Smooth muscle cell (in vitro differentiated cells): ENCODE results near the gene EIF3I. TPM values are rescaled to one million over a fixed set of nuclear protein-coding genes. Genes with fewer than 3 reads are reported as not detected.

Experiments
- DNase-seq: peaks from one replicate; lab custom pipeline; 2025; ENCODE audit not compliant: unreplicated experiment; lab: John Stamatoyannopoulos, UW
- H2AFZ ChIP-seq: fragments of 200-600 bp; sonication (generic); 2 replicates; pipeline ENCODE4 v1.6.0; 2016; ENCODE audit warnings: antibody characterized with exemption, low read depth, mild to moderate bottlenecking
- H3F3A ChIP-seq: fragments of 200-600 bp; sonication (generic); 2 replicates; pipeline ENCODE4 v1.6.0; 2017; ENCODE audit warnings: antibody characterized with exemption, low read depth
- H3K27ac ChIP-seq: fragments of 200-600 bp; sonication (generic); 2 replicates; pipeline ENCODE4 v1.5.1; 2016; ENCODE audit warnings: low read depth, mild to moderate bottlenecking
- H3K27me3 ChIP-seq: fragments of 200-600 bp; sonication (generic); 2 replicates; pipeline ENCODE4 v1.6.1; 2016; ENCODE audit warnings: low read depth, mild to moderate bottlenecking
- H3K36me3 ChIP-seq: fragments of 200-600 bp; sonication (generic); 2 replicates; pipeline ENCODE4 v1.5.1; 2016; ENCODE audit warnings: low read depth
- H3K4me1 ChIP-seq: fragments of 200-600 bp; sonication (generic); 2 replicates; pipeline ENCODE4 v1.5.1; 2016; ENCODE audit warnings: low read depth
- H3K4me2 ChIP-seq: fragments of 200-600 bp; sonication (generic); 2 replicates; pipeline ENCODE4 v1.6.0; 2016; ENCODE audit warnings: mild to moderate bottlenecking
- H3K4me3 ChIP-seq: fragments of 200-600 bp; sonication (generic); 2 replicates; pipeline ENCODE4 v1.5.1; 2016; ENCODE audit warnings: mild to moderate bottlenecking
- H3K79me2 ChIP-seq: fragments of 200-600 bp; sonication (generic); 2 replicates; pipeline ENCODE4 v1.6.0; 2016; ENCODE audit warnings: low read depth, mild to moderate bottlenecking
- H3K9ac ChIP-seq: fragments of 200-600 bp; sonication (generic); 2 replicates; pipeline ENCODE4 v1.6.0; 2016; ENCODE audit warnings: low read depth
- H3K9me3 ChIP-seq: fragments of 200-600 bp; sonication (generic); replicated peaks from 2 replicates; pipeline ENCODE4 v1.5.1; 2016; ENCODE audit warnings: low read depth
- H4K20me1 ChIP-seq: fragments of 200-600 bp; sonication (generic); 2 replicates; pipeline ENCODE4 v1.6.0; 2016; ENCODE audit warnings: low read depth
- CTCF ChIP-seq: fragments of 200-600 bp; sonication (generic); IDR thresholded peaks from 2 replicates; pipeline ENCODE4 v1.5.1; 2017; ENCODE audit warnings: borderline replicate concordance, mild to moderate bottlenecking, antibody characterized with exemption; ENCODE audit not compliant: insufficient read depth, poor library complexity, severe bottlenecking
- WGBS: methylation state at CpG from one replicate; pipeline ENCODE4 v1.1.7; 2016; ENCODE audit warnings: low lambda C conversion rate; 5-methylcytosine and 5-hydroxymethylcytosine counted together
- polyA plus RNA-seq: library from polyadenylated mRNA; unstranded; fragments of >200 nt; fragmentation: Nextera tagmentation; extraction: Ambion mirVana; gene quantifications from 2 replicates; pipeline ENCODE4 v1.2.1, GENCODE V29; 2016
- total RNA-seq: library from RNA; depleted of rRNA; stranded (reverse); fragments of >200 nt; gene quantifications from 2 replicates; pipeline ENCODE4 v1.2.3, GENCODE V29; 2014

Gene EIF3I
- total and polyA plus RNA-seq, 2 experiments from 2014 or later = 240 to 250 TPM

DNA sequence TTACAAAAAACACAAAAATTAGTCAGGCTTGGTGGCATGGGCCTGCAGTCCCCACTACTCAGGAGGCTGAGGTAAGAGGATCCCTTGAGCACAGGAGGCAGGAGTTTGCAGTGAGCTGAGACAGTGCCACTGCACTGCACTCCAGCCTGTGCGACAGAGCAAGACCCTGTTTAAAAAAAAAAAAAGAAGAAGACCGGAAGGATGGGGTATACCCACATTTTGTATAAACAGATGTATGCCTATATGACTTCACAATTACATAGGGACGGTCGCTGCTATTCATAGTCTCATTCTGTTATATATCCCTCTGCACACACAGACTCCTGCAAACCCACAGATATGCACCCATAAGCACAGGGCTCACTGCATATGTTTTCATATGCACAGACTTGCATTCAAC is 41.5 kb downstream of the EIF3I start:
- H4K20me1 ChIP-seq = no peaks in the 10 kb centered on the region
- no peak overlapping the region for H3K27ac ChIP-seq
- H3K79me2 ChIP-seq = no peaks in the 10 kb centered on the region
- no peaks in the 10 kb centered on the region for H3K4me1 ChIP-seq
- H3K9ac ChIP-seq = no peak overlapping the region
- TF ChIP-seq CTCF = no peak
- H2AFZ ChIP-seq = no peak overlapping the region
- no peaks in the 10 kb centered on the region for H3K9me3 ChIP-seq
- WGBS = 93% methylated on average over 4 of the region's 4 CpGs
- no peaks in the 10 kb centered on the region for H3F3A ChIP-seq
- no peak overlapping the region for H3K4me3 ChIP-seq
- no peaks in the 10 kb centered on the region for H3K27me3 ChIP-seq
- H3K36me3 ChIP-seq = no peaks in the 10 kb centered on the region
- no peak for DNase-seq
- no peak overlapping the region for H3K4me2 ChIP-seq

DNA sequence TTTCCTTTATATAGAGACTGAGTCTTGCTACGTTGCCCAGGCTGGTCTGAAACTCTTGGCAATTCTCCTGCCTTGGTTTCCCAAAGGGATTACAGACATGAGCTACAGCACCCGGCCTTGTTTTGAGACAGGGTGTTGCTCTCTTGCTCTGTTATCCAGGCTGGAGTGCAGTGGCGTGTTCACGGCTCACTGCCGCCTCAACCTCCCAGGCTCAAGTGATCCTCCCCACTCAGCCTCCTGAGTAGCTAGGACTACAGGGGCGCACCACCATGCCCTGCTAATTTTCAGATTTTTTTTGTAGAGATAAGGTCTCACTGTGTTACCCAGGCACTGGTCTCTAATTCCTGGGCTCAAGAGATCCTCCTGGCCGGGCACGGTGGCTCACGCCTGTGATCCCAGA is 43.6 kb downstream of the EIF3I start:
- no peak overlapping the region for H3K27ac ChIP-seq
- no peak for DNase-seq
- WGBS = 96% methylated on average over 9 of the region's 9 CpGs
- H3K27me3 ChIP-seq = no peaks in the 10 kb centered on the region
- no peaks in the 10 kb centered on the region for H3K4me1 ChIP-seq
- H4K20me1 ChIP-seq = no peaks in the 10 kb centered on the region
- no peaks in the 10 kb centered on the region for H3K9me3 ChIP-seq
- H3K36me3 ChIP-seq = no peaks in the 10 kb centered on the region
- no peak for TF ChIP-seq CTCF
- H3K4me3 ChIP-seq = no peak overlapping the region
- no peaks in the 10 kb centered on the region for H3K79me2 ChIP-seq
- no peak overlapping the region for H2AFZ ChIP-seq
- no peaks in the 10 kb centered on the region for H3F3A ChIP-seq
- no peak overlapping the region for H3K4me2 ChIP-seq
- no peak overlapping the region for H3K9ac ChIP-seq

- H4K20me1 ChIP-seq = no peaks in the 10 kb centered on the region
- no peak overlapping the region for H3K4me2 ChIP-seq
- H3K36me3 ChIP-seq = no peaks in the 10 kb centered on the region
- TF ChIP-seq CTCF = no peak
- no peak for DNase-seq
- no peaks in the 10 kb centered on the region for H3K9me3 ChIP-seq
- no peaks in the 10 kb centered on the region for H3K27me3 ChIP-seq
- no peak overlapping the region for H2AFZ ChIP-seq
- no peak overlapping the region for H3K4me3 ChIP-seq
- H3K9ac ChIP-seq = no peak overlapping the region
- 80% methylated on average over 7 of the region's 7 CpGs for WGBS
- H3K79me2 ChIP-seq = no peaks in the 10 kb centered on the region
- no peak overlapping the region for H3K27ac ChIP-seq
- no peaks in the 10 kb centered on the region for H3F3A ChIP-seq
- H3K4me1 ChIP-seq = no peaks in the 10 kb centered on the region
Measured at GRCh38 chr1:32266921-32267591, 44.8 kb downstream of the EIF3I start.

GRCh38 chr1:32269744-32270143 is 47.5 kb downstream of the EIF3I start:
- Histone ChIP-seq H4K20me1 (no peaks in the 10 kb centered on the region), H3K27me3 (no peaks in the 10 kb centered on the region), H3K4me3 (no peak overlapping the region), H3K36me3 (no peaks in the 10 kb centered on the region), H3K4me1 (peaks cover 5% of the 10 kb centered on the region), H3K9me3 (no peaks in the 10 kb centered on the region), H3K9ac (no peak overlapping the region), H2AFZ (no peak overlapping the region), H3K79me2 (no peaks in the 10 kb centered on the region), H3F3A (no peaks in the 10 kb centered on the region), H3K4me2 (no peak overlapping the region), H3K27ac (no peak overlapping the region)
- DNase-seq = no peak
- TF ChIP-seq CTCF = no peak
